Kidney tubule cell (primary cell): ENCODE measurements around the gene ANKRD36B.
"Not testable (repeated sequence)": the region's sequence is repeated elsewhere in the genome, so short reads cannot be mapped to it uniquely, and the experiment has no call there.

Experiments used
- DNase-seq: peaks from one replicate; pipeline ENCODE4 v3.0.0-alpha.2; 2018; ENCODE audit warnings: low spot score

ANKRD36B gene

GRCh38 chr2:97549058-97549457, 40.6 kb downstream of the ANKRD36B start:
- not testable (repeated sequence) for DNase-seq

GRCh38 chr2:97548536-97548935, 41.1 kb downstream of the ANKRD36B start:
- DNase-seq, result not testable (repeated sequence)

- peak; percentile 1 for DNase-seq
Observed at GRCh38 chr2:97546711-97547110, 43.0 kb downstream of the ANKRD36B start.

GRCh38 chr2:97544911-97545310, 44.8 kb downstream of the ANKRD36B start:
- not testable (repeated sequence) for DNase-seq

GRCh38 chr2:97525904-97526303, 63.8 kb downstream of the ANKRD36B start:
- not testable (repeated sequence) for DNase-seq

GRCh38 chr2:97523816-97524215, 65.9 kb downstream of the ANKRD36B start:
- DNase-seq, result not testable (repeated sequence)

- not testable (repeated sequence) for DNase-seq
Observed at GRCh38 chr2:97522916-97523555, 66.6 kb downstream of the ANKRD36B start.

GRCh38 chr2:97495651-97496050, 94.0 kb downstream of the ANKRD36B start:
- DNase-seq, result not testable (repeated sequence)

GRCh38 chr2:97490141-97490540, 99.5 kb downstream of the ANKRD36B start:
- peak; percentile 1 for DNase-seq
